Glutamatergic neuron (in vitro differentiated cells): ENCODE data around the gene ZNF683. TPM values are rescaled to one million over a fixed set of nuclear protein-coding genes. Genes with fewer than 3 reads are reported as not detected.
"Not testable (repeated sequence)": the region's sequence is repeated elsewhere in the genome, so short reads cannot be mapped to it uniquely, and the experiment has no call there.

Experiments
- DNase-seq: peaks from one replicate; pipeline ENCODE4 v3.0.0; 2022
- H3K27ac Mint-ChIP-seq: one replicate; pipeline ENCODE4 v1.8.0; 2020; ENCODE audit warnings: mild to moderate bottlenecking, mixed read lengths, inconsistent platforms; ENCODE audit not compliant: unreplicated experiment
- H3K27me3 Mint-ChIP-seq: one replicate; pipeline ENCODE4 v1.8.0; 2020; ENCODE audit warnings: mild to moderate bottlenecking, moderate library complexity, mixed read lengths, inconsistent platforms; ENCODE audit not compliant: unreplicated experiment
- H3K36me3 Mint-ChIP-seq: one replicate; pipeline ENCODE4 v1.8.0; 2020; ENCODE audit warnings: mild to moderate bottlenecking, mixed read lengths, inconsistent platforms; ENCODE audit not compliant: unreplicated experiment
- H3K4me1 Mint-ChIP-seq: one replicate; pipeline ENCODE4 v1.8.0; 2020; ENCODE audit warnings: mild to moderate bottlenecking, low read depth, mixed read lengths, inconsistent platforms; ENCODE audit not compliant: unreplicated experiment
- H3K4me3 Mint-ChIP-seq: one replicate; pipeline ENCODE4 v1.8.0; 2020; ENCODE audit warnings: mild to moderate bottlenecking, mixed read lengths, inconsistent platforms; ENCODE audit not compliant: unreplicated experiment
- H3K9me3 Mint-ChIP-seq: one replicate; pipeline ENCODE4 v1.8.0; 2020; ENCODE audit warnings: mild to moderate bottlenecking, moderate library complexity, mixed read lengths, inconsistent platforms; ENCODE audit not compliant: unreplicated experiment
- total RNA-seq: library from RNA; stranded (reverse); fragmentation: NEBNext Ultra II Directional; extraction: Animal tissue kit (Norgen Biotek cat#: 25700); gene quantifications from one replicate; pipeline ENCODE4 v1.2.1, GENCODE V29; 2021; ENCODE audit not compliant: unreplicated experiment
- TF ChIP-seq, protein P1 (sequence below): fragments of 200-600 bp; sonication (generic); IDR thresholded peaks from one replicate; pipeline ENCODE4 v1.5.0; 2021; ENCODE audit not compliant: partially characterized antibody, unreplicated experiment

Gene ZNF683
- total RNA-seq, 1 donor from 2014 or later = not detected

- H3K4me3 Mint-ChIP-seq = no peak overlapping the region
- no peaks in the 10 kb centered on the region for H3K27me3 Mint-ChIP-seq
- peaks cover 8% of the 10 kb centered on the region for H3K4me1 Mint-ChIP-seq
- no peak for DNase-seq
- H3K9me3 Mint-ChIP-seq = peaks cover 1% of the 10 kb centered on the region
- no peak overlapping the region for H3K27ac Mint-ChIP-seq
- no peaks in the 10 kb centered on the region for H3K36me3 Mint-ChIP-seq
- TF ChIP-seq, protein P1, sequence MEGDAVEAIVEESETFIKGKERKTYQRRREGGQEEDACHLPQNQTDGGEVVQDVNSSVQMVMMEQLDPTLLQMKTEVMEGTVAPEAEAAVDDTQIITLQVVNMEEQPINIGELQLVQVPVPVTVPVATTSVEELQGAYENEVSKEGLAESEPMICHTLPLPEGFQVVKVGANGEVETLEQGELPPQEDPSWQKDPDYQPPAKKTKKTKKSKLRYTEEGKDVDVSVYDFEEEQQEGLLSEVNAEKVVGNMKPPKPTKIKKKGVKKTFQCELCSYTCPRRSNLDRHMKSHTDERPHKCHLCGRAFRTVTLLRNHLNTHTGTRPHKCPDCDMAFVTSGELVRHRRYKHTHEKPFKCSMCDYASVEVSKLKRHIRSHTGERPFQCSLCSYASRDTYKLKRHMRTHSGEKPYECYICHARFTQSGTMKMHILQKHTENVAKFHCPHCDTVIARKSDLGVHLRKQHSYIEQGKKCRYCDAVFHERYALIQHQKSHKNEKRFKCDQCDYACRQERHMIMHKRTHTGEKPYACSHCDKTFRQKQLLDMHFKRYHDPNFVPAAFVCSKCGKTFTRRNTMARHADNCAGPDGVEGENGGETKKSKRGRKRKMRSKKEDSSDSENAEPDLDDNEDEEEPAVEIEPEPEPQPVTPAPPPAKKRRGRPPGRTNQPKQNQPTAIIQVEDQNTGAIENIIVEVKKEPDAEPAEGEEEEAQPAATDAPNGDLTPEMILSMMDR = no peak
Observed at GRCh38 chr1:26387447-26387846, 14.9 kb upstream of the ZNF683 start.

DNA sequence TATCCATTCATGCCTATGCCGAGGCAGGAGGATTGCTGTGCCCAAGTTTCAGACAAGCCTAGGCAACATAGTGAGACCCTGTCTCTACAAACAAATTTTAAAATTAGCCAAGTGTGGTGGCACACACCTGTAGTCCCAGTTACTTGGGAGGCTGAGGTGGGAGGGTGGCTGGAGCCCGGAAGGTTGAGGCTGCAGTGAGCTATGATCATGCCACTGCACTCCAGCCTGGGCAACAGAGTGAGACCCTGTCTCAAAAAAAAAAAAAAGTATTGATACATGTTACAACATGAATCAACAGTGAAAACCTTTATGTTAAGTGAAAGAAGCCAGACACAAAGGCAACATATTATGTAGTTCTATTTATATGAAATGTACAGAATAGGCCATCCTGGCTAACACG, 12.5 kb upstream of the ZNF683 start:
- H3K9me3 Mint-ChIP-seq, H3K27ac Mint-ChIP-seq, H3K4me1 Mint-ChIP-seq, H3K4me3 Mint-ChIP-seq, H3K36me3 Mint-ChIP-seq, H3K27me3 Mint-ChIP-seq, DNase-seq: not testable (repeated sequence)

GRCh38 chr1:26384076-26384475, 11.5 kb upstream of the ZNF683 start:
- peaks cover under 1% of the 10 kb centered on the region for H3K4me1 Mint-ChIP-seq
- H3K27ac Mint-ChIP-seq = no peak overlapping the region
- TF ChIP-seq, protein P1 = no peak
- no peaks in the 10 kb centered on the region for H3K27me3 Mint-ChIP-seq
- no peaks in the 10 kb centered on the region for H3K36me3 Mint-ChIP-seq
- no peak overlapping the region for H3K4me3 Mint-ChIP-seq
- no peak for DNase-seq
- peaks cover 3% of the 10 kb centered on the region for H3K9me3 Mint-ChIP-seq

- Mint-ChIP-seq H3K4me1 (no peaks in the 10 kb centered on the region), H3K4me3 (no peak overlapping the region), H3K36me3 (no peaks in the 10 kb centered on the region), H3K9me3 (peaks cover 3% of the 10 kb centered on the region), H3K27me3 (peaks cover 7% of the 10 kb centered on the region), H3K27ac (no peak overlapping the region)
- DNase-seq = no peak
- TF ChIP-seq, protein P1 = no peak
Observed at GRCh38 chr1:26378879-26379251, 6.3 kb upstream of the ZNF683 start.

- no peaks in the 10 kb centered on the region for H3K36me3 Mint-ChIP-seq
- H3K27me3 Mint-ChIP-seq = peaks cover 8% of the 10 kb centered on the region
- no peak overlapping the region for H3K27ac Mint-ChIP-seq
- peaks cover 3% of the 10 kb centered on the region for H3K9me3 Mint-ChIP-seq
- TF ChIP-seq, protein P1 = no peak
- DNase-seq = no peak
- H3K4me1 Mint-ChIP-seq = no peaks in the 10 kb centered on the region
- no peak overlapping the region for H3K4me3 Mint-ChIP-seq
Observed at GRCh38 chr1:26378088-26378878, 5.7 kb upstream of the ZNF683 start.
